ENCODE measurements around the gene ADAMTS19.

GRCh38 chr5:129639331-129639730 is 179.2 kb downstream of the ADAMTS19 start:
- TF ChIP-seq, protein P1, sequence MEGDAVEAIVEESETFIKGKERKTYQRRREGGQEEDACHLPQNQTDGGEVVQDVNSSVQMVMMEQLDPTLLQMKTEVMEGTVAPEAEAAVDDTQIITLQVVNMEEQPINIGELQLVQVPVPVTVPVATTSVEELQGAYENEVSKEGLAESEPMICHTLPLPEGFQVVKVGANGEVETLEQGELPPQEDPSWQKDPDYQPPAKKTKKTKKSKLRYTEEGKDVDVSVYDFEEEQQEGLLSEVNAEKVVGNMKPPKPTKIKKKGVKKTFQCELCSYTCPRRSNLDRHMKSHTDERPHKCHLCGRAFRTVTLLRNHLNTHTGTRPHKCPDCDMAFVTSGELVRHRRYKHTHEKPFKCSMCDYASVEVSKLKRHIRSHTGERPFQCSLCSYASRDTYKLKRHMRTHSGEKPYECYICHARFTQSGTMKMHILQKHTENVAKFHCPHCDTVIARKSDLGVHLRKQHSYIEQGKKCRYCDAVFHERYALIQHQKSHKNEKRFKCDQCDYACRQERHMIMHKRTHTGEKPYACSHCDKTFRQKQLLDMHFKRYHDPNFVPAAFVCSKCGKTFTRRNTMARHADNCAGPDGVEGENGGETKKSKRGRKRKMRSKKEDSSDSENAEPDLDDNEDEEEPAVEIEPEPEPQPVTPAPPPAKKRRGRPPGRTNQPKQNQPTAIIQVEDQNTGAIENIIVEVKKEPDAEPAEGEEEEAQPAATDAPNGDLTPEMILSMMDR (optimal IDR thresholded peaks at IDR 0.05 in 1 of 3, IDR thresholded peaks at IDR 0.05 in 1 of 3, conservative IDR thresholded peaks at IDR 0.05 in 1 of 3; ENCODE audit: extremely low read depth in 1 of 3, insufficient read depth in 2 of 3, low read length in 3 of 3): no peak
- TF ChIP-seq EZH2 (IDR thresholded peaks at IDR 0.05; ENCODE audit: low read length): no peak

All from keratinocyte (primary cell).